ENCODE results near the gene ARHGAP35.
"Not testable (repeated sequence)": the region's sequence is repeated elsewhere in the genome, so short reads cannot be mapped to it uniquely, and the experiment has no call there.

Gene ARHGAP35

DNA sequence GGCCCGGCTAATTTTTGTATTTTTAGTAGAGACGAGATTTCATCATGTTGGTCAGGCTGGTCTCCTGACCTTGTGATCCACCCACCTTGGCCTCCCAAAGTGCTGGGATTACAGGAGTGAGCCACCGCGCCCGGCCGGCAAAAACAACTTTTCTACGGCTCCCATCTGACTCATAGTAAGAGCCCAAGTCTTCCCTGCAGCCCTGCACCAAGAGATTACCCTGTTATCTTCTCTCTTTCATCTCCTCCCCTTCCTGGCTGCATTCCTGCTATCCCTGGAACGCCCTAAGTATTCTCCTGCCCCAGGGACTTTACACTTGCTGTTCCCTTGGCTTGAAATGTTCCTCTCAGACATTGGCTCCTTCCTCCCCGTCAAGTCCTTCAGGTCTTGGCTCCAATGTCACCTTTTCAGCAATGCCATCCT is 16.7 kb upstream of the ARHGAP35 start:
- DNase-seq (ENCODE audit: low read depth): no peak

DNA sequence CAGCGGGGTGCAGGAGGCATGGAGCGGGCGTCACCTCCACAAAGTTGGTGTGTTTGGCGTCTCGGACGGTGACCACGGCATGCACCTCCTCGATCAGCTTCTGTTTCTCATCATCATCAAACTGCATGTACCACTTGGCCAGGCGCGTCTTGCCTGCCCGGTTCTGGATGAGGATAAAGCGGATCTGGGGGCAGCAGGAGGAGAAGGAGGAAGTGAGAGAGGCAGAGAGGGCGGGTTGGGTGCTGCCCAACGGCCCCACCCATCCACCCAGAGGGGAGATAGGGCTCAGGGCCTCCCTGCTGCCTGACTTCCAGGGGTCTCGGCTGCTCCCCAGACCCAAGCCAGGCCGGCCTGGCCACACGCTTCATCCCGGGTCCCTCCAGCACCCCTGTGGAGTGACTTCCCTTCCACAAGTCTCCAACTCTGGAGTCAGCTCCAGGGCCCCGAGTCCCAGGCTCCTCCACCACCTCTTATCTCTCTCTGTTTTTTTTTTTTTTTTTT is 14.8 kb upstream of the ARHGAP35 start:
- no peak for DNase-seq (ENCODE audit: low read depth)

DNA sequence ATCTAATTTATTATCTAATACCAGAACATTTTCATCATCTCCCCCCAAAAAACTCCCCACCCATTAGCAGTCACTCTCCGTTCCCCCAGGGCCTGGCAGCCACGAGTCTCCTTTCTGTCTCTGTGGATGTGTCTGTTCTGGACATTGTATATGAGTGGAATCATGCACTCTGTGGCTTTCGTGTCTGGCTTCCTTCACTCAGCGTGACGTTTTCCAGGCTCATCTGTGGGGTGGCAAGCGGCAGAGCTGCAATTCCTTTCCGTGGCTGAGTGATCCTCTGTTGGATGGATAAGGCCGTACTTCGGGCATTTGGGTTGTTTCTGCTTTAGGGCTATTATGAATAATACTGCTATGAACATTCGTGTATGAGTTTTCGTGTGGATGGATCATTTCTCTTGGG is 13.3 kb upstream of the ARHGAP35 start:
- DNase-seq (ENCODE audit: low read depth): no peak

DNA sequence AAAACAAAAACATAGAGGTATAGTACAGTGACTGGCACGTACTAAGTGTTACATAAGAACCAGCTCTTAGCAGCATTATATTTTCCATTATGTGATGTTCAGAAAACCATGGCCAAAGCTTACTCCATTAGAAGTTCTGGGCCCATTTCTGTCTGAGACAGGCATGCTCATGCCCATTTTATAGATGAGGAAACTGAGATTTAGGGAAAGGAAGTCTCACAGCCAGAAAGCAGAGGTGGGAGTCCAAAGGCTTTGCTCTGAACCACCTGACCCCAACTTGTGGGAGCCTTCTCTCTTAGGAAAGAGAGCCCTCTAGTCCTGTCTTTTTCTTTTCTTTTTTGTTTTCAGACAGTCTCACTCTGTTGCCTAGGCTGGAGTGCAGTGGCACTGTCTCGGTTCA is 12.4 kb upstream of the ARHGAP35 start:
- no peak for DNase-seq (ENCODE audit: low read depth)

DNA sequence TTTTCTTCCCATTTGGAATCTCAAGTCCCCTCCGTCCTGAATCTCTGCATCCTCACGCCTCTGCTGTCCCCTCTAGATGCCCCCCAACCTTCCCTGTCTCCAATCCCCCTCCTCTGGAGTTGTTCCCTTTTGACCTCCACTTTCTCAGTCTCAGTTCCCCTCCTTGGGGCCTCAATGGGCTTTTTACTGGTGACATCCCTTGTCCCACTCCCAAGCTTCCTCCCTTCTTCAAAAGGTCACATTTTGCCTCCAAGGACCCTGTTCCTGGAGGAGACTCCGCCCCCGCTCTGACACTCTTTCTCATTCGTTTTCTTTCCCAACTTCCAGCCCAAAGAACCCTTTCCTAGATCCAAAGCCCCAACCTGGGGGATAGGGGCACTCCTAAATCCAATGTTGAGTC is 11.2 kb upstream of the ARHGAP35 start:
- DNase-seq (ENCODE audit: low read depth): no peak

DNA sequence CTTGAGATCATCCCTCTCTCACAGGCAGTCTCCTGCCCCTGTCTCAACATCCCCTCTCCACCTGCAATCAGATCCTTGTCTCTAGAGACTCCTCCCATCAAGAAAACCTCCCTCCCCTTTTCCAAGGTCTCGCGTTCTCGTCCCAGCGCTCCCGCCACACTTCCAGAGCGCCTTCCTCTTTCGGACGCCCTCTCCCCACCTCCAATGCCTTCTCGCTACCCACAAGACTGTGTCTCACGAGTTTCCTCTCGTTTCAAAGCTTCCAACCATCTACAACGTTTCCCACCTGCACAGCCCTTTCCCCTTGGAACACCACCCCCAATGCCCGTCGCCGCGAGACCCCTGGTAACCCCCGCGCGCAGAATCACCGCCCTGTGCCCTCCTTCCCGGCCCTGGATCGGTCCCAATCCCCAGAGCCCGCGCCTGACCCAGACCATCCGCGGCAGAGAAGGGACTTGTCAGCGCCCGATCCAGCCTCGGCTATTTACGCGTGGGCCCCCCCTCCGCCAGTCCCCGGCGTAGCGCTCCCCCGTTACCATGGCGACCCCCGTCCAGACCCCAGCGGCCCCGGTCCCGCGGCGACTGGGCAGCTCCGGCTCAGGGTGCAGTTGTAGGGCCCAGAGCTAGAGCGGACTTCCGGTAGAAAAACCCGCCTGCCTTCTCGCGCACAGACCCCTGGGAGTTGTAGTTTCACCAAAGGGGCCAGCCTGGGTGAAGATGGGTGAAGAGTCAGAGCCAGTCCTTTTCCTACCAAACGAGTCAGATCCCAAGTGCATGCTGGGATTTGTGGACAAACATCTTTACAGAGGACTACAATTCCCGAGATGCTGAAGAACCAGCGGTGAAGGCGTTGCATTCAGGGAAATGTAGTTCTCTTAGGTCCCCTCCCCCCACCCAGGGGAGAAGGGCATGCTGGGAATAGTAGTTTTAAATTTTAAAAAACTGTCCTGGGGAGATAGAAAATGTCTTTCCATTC is 10.3 kb upstream of the ARHGAP35 start, which contains the start of gene AP2S1:
TSS of gene AP2S1 (minus strand) at position 619 of the 976 bp plus-strand sequence. CDS start at position 539, 80 bp downstream.
- peak; percentile 91 for DNase-seq (ENCODE audit: low read depth)

DNA sequence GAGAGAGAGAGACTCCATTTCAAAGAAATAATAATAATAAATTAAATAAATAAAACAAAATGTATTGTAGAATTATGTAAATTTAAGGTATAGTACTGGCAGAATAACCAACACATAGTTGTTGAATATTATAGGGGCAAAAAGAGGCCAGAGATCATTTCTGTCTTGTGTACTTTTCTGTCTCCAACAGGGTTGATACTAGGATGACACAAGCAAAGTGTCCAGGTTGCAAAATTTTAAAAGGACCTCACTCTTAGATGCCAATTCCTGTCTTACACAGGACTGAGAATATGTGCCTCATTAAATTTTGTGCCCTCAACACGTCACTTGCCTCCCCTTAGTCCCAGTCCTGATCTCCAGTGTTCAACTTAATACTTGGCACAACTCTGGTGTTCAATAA is 8.0 kb upstream of the ARHGAP35 start:
- DNase-seq (ENCODE audit: low read depth): no peak

DNA sequence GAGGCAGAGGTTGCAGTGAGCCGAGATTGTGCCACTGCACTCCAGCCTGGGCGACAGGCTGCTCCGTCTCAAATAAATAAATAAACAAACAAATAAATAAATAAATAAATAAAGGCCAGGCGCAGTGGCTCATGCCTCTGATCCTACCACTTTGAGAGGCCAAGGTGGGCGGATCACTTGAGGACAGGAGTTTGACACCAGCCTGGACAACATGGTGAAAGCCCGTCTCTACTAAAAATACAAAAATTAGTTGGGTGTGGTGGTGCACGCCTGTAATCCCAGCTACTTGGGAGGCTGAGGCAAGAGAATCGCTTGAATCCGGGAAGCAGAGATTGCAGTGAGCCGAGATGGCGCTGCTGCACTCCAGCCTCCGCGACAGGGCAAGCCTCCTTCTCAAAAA is 6.1 kb upstream of the ARHGAP35 start:
- not testable (repeated sequence) for DNase-seq (ENCODE audit: low read depth)

DNA sequence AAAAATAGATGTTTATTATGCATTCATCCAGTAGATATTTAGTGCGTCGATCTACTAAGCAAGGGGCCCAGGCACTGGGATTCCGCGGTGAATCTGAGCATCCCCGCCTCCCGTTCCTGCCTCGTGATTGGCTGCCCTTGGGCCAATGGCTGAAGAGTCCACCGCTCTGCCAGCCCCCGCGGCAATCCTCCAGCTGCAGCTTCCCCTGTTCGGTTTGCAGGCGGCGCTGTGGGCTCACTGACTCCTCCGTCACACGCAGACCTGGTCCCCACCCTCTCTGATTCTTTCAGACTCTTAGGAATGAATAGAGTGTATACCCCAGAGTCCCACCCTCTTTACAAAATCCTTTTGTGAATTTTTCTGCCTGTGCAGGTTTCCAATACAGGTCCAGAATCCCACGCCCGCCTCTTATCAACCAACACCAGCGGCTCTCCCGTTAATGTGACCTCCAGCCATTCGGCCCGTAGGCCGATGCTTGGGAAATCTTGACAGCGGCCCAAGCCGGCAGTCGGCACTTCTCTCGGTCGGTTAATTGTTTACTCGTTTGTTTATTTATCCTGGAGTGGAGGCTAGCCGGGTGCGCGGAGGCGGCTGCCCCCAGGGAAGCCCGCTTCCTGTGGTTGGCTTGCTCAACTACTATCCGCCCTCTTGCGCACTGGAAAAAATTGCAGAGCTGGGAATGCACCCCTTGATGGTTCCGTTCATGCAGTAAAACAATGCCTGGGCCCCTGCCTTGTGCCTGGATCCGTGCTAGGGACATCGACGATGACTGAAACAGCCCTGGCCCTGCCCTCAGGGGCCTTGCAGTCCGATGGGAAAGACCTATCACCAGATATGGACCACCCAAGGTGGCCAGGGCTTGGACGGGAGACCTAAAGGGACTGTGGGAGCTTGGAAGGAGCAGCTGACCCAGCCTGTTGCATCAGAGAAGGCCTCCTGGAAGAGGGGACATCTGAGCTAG is 4.5 kb upstream of the ARHGAP35 start:
- DNase-seq (ENCODE audit: low read depth): peak; percentile 88

DNA sequence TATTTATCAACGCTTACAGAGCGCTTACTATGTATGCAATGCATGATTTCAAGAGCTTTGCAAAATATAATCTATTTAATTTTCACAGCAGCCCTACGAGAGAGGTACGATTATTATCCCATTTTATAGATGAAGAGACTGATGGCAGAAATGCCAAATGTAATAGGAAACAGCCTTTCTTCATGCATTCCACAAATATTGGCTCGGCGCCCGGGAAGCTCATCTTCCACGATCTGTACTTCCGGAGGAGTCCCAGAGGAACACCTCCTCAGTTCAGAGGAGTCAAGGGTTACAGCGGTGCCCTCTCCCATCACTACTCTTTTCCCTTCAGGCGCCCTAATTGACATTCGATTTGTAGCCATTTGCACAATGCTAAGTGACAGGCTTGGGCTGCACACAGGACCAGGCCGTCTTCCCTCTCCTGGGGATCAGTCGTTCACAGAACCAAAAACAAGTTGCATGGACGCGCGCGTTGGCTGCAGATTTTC is 1.1 kb upstream of the ARHGAP35 start:
- DNase-seq (ENCODE audit: low read depth): no peak

DNA sequence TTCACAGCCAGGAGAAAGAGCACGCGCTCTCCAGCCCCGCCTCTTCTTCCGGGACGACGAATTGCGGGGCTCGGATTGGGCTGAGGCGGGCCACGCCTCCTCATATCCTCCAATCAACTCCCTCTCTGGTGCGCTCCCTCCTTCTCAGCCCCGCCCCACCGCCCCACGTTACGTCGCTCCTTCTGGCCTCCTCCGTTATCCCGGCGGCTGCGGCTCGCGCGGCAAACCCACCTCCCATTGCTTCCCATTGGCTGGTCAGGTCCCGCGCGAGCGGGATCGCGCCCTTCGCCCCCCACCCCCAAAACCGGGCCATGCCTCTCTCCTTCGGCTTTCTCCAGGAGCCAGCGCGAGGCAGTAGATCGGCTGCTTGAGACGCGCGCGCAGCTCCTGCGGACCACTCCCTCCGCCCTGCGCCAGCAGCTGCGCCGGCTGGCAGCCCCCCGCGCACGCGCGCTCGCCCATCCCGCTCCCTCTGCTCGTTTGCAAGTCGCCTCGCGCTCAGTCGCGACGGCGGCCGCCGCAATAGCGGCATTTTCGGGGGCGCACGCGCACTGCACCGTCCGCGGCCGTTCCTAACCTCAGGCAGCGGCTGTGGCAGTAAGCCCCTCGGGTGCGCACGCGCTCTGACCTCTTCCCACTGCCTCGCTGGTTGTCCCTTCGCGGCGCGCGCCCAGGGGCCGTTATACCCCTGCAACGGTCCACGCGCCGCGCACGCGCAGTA is 512 bp upstream of the ARHGAP35 start:
- DNase-seq (ENCODE audit: low read depth): peak; percentile 90

DNA sequence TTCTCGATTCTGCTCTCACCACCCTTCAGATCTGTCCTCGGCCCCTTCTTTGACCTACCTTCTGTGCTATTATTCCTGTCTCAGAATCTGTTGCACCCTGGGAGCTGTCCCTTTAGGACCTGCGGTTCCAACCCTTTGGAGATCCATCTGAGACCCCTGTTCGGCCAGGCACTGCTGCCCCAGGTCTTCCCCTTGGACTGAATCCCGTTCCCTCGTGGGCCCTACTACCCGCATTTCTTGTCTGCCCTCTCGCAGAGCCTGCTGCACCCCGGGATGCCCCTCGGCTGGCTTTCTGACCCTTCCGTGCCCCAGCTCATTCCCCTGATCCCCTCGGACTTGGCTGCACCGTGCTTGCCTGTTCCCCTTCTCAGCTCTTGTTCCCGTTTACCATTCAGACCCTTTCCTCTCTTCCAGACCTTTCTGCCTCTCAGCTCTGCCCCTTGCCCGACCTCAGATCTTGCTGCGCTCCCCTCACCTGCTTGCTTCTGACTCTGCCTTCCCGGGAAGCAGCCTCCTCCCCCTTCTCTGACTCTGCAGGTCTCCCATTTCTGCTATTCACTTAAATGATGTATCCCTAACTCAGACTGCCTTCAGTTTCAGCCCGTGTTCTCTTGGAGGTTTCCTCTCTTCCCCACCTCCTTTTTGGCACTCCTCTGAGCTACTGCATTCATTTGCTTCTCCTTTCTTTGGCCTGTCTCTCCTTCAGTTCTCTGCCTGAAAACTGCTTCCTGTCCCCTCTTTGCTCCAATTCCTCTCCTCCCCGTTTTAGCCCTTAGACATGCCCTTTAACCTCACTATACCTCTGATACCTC is 1.1 kb downstream of the ARHGAP35 start:
- DNase-seq (ENCODE audit: low read depth): no peak

DNA sequence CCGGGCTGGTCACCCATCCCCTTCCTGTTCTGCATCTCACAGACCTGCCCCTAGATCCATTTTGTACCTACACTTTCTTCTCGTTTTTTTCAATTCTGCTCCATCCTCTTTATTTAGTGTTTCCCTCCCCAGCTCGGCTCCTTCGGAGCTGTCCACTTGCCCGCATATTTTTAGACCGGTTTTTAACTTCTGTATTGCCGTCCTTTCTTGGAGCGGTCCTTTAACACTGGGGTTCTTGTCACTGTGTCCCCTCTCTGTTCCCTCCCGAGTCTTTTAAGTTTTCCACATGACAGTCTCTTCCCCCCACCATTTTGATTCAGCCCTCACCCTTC is 1.7 kb downstream of the ARHGAP35 start:
- no peak for DNase-seq (ENCODE audit: low read depth)

DNA sequence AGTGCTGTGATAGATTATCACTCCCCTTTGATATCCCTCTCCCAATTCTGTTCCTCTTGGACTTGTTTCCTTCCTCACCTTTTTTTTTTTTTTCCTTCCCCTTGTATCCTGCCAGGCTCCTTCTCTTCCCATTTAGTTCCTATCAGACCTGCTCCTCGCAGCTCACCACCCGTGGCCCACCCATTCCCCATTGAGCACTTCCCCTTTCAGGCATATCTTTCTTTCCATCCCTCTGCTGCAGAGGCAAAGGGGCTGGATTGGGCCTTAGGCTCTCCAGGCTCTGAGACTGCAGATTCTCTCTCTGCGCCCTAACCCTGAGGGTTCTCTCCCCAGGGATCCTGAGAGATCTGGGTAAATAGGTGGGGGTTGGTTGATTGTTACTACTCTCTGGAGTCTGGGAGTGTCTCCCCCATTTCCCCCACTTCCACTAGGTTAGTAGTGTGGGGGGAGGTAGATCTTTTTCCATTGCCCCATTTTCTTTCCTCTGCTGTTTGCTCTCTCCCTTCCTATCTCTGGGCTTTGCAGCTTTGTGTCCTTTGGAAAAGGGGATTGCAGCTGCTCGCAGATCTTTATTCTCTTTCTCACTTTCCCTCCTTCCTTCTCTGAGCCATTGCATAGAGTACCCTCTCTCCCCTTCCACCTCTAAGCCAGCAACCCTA is 2.3 kb downstream of the ARHGAP35 start:
- DNase-seq (ENCODE audit: low read depth): no peak

DNA sequence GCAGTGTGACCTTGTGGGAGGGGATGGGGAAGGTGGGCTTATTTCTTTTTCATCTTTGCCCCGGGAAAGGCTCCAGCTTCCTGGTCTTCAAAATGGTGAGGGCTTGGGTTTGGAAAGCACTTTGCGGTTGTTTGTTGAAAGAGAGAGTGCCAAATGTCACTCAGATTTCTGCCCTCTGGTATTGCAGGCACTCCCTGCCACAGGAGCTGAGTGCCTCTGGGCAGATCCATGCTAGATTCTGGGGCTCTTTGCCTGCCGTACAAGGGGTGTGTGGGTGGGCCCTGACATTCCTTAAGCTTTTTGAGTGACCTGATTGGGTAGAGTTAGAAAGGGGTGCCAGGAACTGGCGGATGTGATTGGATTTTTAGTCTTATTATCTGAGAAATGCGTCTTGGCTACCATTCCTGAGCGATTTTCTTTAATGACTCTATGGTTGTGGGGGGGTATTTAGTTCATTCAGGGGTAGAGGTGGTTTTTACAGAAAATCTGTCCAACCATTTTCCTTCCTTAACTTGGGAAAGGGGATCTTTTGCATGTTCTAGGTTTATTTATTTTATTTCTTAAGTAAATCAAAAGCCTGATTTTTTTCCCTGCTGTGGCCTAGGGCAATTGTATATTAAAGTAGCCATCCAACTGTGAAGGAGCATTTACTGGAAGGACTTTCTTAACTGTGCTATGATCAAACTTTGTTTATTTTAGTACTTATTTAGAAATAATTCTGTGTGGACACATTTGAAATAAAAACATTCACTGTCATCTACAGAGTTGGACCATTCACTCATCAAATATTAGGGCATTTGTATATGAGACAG is 3.2 kb downstream of the ARHGAP35 start:
- no peak for DNase-seq (ENCODE audit: low read depth)

DNA sequence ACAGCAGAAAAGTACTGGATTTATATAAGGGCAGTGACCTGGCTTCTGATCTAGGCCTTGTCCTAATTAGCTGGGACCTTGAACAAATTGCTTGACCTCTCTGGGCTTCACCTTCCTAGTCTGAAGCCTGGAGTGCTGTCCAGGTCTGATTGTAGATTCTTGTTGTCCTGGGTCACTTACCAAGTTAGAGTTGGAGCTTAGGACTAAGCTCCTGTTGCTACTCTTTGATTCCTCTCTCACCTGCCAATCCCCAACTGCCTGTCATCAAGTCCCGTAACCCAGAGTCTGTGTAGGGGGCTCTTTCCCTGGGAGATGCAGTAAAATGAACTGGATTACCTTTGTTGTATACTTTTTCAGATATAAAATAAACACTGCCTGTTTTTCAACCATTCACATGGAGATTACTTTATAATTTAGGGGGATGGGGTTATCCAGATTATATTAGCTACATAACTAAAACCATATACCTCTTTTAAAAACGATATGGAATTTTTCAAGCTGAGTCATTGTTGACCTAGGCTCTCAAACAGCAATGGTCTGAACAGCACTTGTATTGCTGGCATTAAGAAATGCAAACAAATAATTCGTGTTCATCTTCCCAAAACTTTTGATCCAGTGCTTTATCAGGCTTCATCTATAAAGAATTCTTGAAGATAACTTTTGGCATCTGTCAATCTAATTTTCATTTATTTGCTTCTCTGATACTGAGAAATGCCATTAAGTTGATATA is 5.8 kb downstream of the ARHGAP35 start:
- DNase-seq (ENCODE audit: low read depth): no peak

DNA sequence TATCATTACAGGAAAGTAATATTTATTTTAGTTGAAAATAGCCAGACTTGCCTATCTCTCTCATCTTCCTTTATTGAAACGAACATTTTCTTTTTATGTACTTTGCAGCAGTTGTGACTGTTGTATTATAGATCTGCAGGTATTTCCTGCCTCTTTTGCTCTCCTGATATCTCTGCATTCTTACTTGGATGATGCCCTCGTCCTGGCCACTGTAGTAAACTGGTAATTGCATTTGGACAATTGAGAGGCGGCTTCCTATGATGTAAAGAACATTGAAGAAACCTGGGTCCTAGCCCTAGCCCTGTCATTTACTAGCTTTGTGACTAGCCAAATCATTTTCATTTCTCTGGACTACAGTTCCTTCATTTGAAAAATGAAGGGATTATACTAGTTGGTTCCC is 6.4 kb downstream of the ARHGAP35 start:
- DNase-seq (ENCODE audit: low read depth): no peak

DNA sequence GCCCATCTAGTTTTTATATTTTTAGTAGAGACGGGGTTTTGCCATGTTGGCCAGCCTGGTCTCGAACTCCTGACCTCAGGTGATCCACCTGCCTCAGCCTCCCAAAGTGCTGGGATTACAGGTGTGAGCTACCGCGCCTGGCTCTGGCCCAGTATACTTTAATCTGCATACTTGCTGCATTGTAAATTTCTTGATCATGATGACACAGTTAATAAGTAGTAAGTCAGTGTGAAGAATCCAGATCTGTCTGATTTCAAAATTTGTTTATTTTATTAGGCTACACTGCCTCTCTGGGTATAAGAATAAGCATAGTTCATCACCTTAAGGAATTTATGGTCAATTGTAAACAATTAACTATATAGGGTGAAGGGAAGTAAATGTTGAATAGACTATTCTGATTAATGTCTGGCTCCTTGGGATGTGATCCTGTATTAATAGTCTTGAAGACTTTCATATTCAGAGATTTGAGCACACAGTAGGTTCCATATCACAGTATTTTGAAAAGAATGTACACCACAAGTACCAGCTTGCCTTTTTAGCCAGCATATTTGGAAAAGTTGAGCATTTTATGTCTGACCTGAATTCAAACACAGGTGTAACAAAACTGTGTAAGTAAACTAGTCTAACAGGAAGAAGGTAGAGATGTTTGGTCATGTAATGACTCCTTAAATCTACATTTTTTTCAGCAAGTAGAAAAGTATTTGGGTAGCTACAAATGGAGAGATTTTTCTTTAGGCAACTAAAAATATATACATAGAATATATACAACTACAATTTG is 7.4 kb downstream of the ARHGAP35 start:
- no peak for DNase-seq (ENCODE audit: low read depth)
